Osteoblast (primary cell): ENCODE measurements around the gene GALK1. TPM values are rescaled to one million over a fixed set of nuclear protein-coding genes. Genes with fewer than 3 reads are reported as not detected.
A peak's percentile ranks its signal among the peaks of the same experiment; 100 is the strongest.

Experiments
- DNase-seq: peaks from one replicate; pipeline ENCODE4 v3.0.0; 2011; ENCODE audit warnings: low spot score, mixed read lengths; ENCODE audit not compliant: insufficient read length; ENCODE audit errors: missing footprints
- H2AFZ ChIP-seq: 2 replicates; pipeline ENCODE4 v1.6.0; 2011; ENCODE audit warnings: mild to moderate bottlenecking, low read length
- H3K27ac ChIP-seq: 2 replicates; pipeline ENCODE4 v1.5.1; 2011; ENCODE audit warnings: mild to moderate bottlenecking, low read depth, low read length, moderate library complexity
- H3K27me3 ChIP-seq: 2 replicates; pipeline ENCODE4 v1.6.0; 2012; ENCODE audit warnings: mild to moderate bottlenecking, control low read depth, inconsistent platforms, low read length, moderate library complexity; ENCODE audit not compliant: insufficient read depth
- H3K36me3 ChIP-seq: 2 replicates; pipeline ENCODE4 v1.5.1; 2011; ENCODE audit warnings: mild to moderate bottlenecking, low read length, control low read depth, moderate library complexity; ENCODE audit not compliant: insufficient read depth
- H3K4me1 ChIP-seq: 2 replicates; pipeline ENCODE4 v1.5.1; 2011; ENCODE audit warnings: mild to moderate bottlenecking, low read length, control low read depth, moderate library complexity; ENCODE audit not compliant: insufficient read depth
- H3K4me2 ChIP-seq: 2 replicates; pipeline ENCODE4 v1.6.0; 2011; ENCODE audit warnings: mild to moderate bottlenecking, low read length; ENCODE audit not compliant: insufficient read depth
- H3K4me3 ChIP-seq: fragments of 200-600 bp; sonication (generic); 3 replicates; pipeline ENCODE4 v1.5.1; 2012; ENCODE audit warnings: mild to moderate bottlenecking, low read length, inconsistent platforms; ENCODE audit not compliant: insufficient read depth
- H3K79me2 ChIP-seq: 2 replicates; pipeline ENCODE4 v1.6.0; 2012; ENCODE audit warnings: mild to moderate bottlenecking, low read length, control low read depth, inconsistent platforms; ENCODE audit not compliant: insufficient read depth
- H3K9me3 ChIP-seq: 2 replicates; pipeline ENCODE4 v1.5.1; 2011; ENCODE audit warnings: low read depth, low read length, control low read depth
- H4K20me1 ChIP-seq: 2 replicates; pipeline ENCODE4 v1.6.0; 2012; ENCODE audit warnings: mild to moderate bottlenecking, low read length, control low read depth; ENCODE audit not compliant: insufficient read depth
- CTCF ChIP-seq: IDR thresholded peaks from 2 replicates; pipeline ENCODE4 v1.5.1; 2011; ENCODE audit warnings: mild to moderate bottlenecking, low read depth, low read length, moderate library complexity; ENCODE audit errors: extremely low read depth
- total RNA-seq: library from RNA; depleted of rRNA; stranded (reverse); fragments of >200 nt; gene quantifications from 2 replicates; pipeline ENCODE4 v1.2.3, GENCODE V29; 2012

The GALK1 gene
- total RNA-seq, 1 donor, result 25.3 TPM

GRCh38 chr17:75776386-75777295, 11.6 kb upstream of the GALK1 start:
- no peak overlapping the region for H2AFZ ChIP-seq
- H3K27ac ChIP-seq, result peak overlapping the region; percentile 29
- peaks cover 26% of the 10 kb centered on the region for H3K36me3 ChIP-seq
- no peaks in the 10 kb centered on the region for H3K9me3 ChIP-seq
- peak overlapping the region; percentile 88 for H3K4me3 ChIP-seq
- peaks cover 16% of the 10 kb centered on the region for H3K4me1 ChIP-seq
- TF ChIP-seq CTCF, result no peak
- H3K79me2 ChIP-seq, result peaks cover 17% of the 10 kb centered on the region
- DNase-seq, result peak; percentile 86
- no peaks in the 10 kb centered on the region for H3K27me3 ChIP-seq
- H3K4me2 ChIP-seq, result peak overlapping the region; percentile 94
- H4K20me1 ChIP-seq, result peaks cover 32% of the 10 kb centered on the region

- Histone ChIP-seq H3K27me3 (no peaks in the 10 kb centered on the region), H3K9me3 (no peaks in the 10 kb centered on the region), H3K79me2 (peaks cover 17% of the 10 kb centered on the region), H3K4me3 (no peak overlapping the region), H3K4me1 (peaks cover 15% of the 10 kb centered on the region), H3K27ac (no peak overlapping the region), H3K4me2 (no peak overlapping the region), H3K36me3 (peaks cover 26% of the 10 kb centered on the region), H2AFZ (no peak overlapping the region), H4K20me1 (peaks cover 32% of the 10 kb centered on the region)
- DNase-seq, result peak; percentile 75
- no peak for TF ChIP-seq CTCF
Measured at GRCh38 chr17:75774991-75775668, 10.1 kb upstream of the GALK1 start.

GRCh38 chr17:75774471-75774990, 9.5 kb upstream of the GALK1 start:
- TF ChIP-seq CTCF, result no peak
- Histone ChIP-seq H3K79me2 (peaks cover 17% of the 10 kb centered on the region), H3K4me2 (no peak overlapping the region), H3K27me3 (no peaks in the 10 kb centered on the region), H2AFZ (no peak overlapping the region), H3K9me3 (no peaks in the 10 kb centered on the region), H3K36me3 (peaks cover 26% of the 10 kb centered on the region), H4K20me1 (peaks cover 32% of the 10 kb centered on the region), H3K4me3 (no peak overlapping the region), H3K27ac (no peak overlapping the region), H3K4me1 (peaks cover 12% of the 10 kb centered on the region)
- DNase-seq, result peak; percentile 74
